Jurkat, Clone E6-1 (cell line): ENCODE measurements around the gene P2RY14.
"Not testable (repeated sequence)": the region's sequence is repeated elsewhere in the genome, so short reads cannot be mapped to it uniquely, and the experiment has no call there.

Experiments used
- DNase-seq: peaks from one replicate; pipeline ENCODE4 v3.0.0-alpha.2; 2011; ENCODE audit warnings: low read depth, low spot score
- H3K4me3 ChIP-seq: 2 replicates; pipeline ENCODE4 v1.5.1; 2011; ENCODE audit warnings: mild to moderate bottlenecking, low read length, control low read depth, moderate library complexity

P2RY14 gene

DNA sequence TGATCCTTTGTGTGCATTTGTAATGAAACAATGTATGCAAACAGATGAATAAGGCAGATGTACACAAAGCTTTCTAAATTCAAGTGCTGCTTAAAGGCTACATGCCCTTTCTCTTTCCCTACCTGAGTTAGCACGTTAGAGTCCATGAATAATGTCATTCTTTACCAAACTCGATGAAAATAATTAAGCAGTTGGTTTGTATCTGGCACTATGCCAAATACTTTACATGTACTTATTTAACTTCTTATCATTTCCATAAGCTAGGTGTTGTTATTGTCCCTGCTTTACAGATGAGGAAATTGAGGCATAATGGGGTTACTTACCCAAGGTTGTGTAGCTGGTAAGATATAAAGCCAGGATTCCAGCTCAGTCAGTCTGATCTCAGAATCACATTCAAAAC, 77.8 kb downstream of the P2RY14 start:
- no peak overlapping the region for H3K4me3 ChIP-seq
- no peak for DNase-seq

DNA sequence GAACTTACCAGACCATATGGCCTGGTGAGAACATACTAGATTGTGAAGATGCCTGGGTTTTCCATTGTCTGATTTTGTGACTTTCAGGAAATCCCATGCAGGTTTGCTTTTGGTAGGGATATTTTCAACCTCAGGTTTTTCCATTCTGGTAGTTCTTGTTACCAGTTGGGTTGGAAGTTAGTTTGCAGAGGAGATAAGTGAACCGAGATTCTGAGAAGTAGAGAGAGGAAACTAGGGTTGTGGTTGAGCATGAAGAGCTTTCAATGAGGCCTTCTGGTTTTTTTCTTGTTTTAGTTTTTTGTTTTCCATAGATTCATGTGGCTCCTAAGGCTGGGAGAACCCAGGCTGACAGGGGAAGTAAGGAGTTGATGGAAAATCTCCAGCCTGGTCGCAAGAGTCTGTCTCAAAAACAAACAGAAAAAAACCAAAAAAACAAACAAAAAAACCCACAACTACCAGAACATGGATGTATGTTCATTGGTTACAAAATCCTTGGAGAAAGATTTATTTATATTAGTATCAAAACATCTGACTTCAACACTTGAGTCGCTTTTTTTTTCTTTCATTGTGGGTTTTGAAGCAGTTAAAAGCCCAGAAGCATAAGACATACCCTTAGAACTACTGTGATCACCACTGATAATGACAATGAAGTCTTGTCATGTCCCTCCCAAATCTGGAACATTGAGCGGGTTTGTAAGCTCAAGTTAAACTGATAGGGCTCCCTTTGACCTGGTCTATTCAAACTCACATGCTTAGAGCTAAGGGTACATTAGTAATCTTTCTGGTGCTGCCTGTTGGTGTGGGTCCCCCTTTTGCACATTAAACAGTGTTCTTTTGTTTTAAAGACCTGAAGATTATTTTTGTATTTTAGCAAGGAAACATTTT, 78.5 kb downstream of the P2RY14 start:
- H3K4me3 ChIP-seq = no peak overlapping the region
- DNase-seq = no peak

DNA sequence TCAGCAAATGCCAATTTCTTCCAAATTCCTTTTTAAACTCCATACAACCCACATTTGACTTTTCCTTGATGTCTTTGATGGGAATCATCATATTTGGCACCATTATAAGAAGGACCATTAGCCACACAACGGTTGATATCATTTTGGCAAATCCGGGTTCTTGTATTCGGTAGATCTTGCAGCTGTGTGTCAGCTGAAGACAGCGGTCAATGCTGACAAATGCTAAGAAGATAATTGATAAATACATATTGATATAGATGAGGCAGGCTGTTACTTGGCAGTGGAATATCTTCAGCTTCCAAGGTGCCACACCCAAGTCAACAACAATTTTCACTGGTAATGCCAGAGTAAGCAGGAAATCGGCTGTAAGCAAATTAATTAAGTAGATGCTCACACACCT, 79.5 kb downstream of the P2RY14 start:
- DNase-seq = no peak
- no peak overlapping the region for H3K4me3 ChIP-seq

DNA sequence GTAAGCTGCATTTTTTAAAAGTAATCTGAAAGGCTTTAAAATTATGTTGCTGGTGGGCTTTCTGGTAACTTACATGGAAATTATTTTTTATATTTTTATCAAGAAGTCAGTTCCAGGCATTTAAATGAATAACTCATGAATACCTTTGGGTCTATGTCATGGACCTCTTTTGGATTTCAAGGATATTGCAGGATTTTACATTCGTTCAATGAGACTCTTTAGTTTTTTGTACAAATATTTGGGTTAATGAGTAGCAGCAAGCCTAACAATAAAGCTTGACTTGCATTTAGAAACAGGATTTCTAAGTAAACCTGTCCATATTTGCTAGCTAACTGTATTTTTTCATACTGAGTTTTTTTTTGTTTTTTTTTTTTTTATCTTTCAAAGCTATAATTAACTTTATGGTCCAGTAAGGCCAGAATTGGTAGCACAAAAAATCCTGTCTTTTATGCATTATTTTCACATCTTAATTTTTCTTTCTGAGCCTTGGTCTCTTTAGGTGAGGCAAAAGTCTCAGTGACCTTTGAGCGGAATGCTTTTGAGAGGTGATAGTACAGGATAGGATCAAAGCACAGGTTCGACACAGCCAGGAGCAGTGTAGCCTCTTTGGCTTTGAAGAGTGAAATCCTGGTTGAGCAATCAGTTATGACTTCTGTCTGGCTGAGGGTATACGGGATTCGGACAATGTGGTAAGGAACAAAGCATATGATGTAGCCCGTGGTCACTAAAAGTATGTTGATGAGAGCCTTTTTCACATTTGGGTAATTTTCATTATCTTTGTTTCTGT, 80.2 kb downstream of the P2RY14 start:
- no peak for DNase-seq

DNA sequence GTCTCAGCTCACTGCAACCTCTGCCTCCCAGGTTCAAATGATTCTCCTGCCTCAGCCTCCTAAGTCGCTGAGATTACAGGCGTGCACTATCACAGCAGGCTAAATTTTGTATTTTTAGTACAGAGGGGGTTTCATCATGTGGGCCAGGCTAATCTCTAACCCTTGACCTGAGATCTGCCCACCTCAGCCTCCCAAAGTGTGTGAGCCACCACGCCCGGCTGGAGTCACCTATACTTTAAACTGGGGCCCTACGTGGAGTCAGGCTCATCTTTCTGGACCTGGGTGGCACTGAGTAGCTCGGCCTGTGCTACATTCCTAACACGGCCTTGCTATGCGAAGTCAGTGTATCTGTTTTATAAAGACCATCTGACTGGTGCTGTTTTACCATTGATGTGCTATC, 81.1 kb downstream of the P2RY14 start:
- DNase-seq = no peak
- no peak overlapping the region for H3K4me3 ChIP-seq

More for the DNA sequence above, 80.2 kb downstream of the P2RY14 start:
- H3K4me3 ChIP-seq = no peak overlapping the region

DNA sequence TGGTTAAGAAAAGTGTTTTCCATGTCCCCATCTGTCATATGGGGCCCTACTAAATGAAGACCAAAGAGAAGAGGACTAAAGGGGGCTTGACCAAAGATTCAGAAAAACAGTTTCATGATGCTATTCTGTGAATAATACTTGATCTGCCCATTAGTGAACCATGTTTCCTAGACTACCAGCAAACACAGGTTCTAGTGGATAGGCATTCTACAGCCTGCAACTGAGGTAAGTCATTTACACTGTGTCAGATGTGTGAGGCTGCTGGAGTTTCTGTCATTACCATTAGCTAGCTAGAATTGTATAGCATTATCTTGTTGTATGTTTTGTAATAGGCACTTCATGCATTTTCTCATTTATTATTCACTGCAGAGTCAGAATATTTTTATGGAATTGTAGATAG, 81.9 kb downstream of the P2RY14 start:
- H3K4me3 ChIP-seq = no peak overlapping the region
- DNase-seq = no peak

DNA sequence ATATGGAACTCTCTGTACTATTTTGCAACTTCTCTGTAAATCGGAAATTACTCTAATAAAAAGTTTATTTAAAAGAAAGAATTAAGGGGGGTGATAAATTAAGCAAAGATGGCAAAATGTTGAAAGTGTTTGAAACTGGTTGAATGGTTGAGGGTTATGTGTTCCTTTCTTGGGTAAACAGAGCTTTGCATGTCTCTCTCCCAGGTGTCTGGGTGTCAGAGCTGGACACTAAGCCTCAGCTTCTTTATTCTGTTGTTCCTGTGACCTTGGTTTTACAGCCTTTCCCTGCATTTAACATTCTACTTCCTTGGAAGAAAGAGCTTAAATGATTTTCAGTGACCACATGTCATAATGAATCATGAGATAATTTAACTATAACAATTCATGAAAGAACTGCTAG, 82.5 kb downstream of the P2RY14 start:
- no peak overlapping the region for H3K4me3 ChIP-seq
- DNase-seq = no peak

DNA sequence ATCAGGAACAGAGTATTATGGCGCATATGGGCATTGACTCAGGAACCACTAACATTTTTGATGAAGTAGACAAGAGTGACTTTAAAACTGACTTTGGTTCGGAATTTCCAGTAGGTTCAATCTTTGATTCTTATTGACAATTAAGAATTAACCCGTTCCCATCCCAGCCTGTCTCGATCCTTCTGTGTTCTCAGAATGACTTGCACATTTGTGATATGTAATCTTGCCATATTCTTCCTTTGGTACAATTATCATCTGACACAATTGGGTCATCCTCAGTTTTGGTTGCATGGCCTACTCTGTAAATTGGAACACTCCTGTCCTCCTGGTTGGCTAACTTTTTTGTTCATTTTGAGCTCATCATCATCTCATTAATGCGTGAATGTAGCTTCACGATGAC, 85.8 kb downstream of the P2RY14 start:
- no peak overlapping the region for H3K4me3 ChIP-seq
- DNase-seq = no peak

DNA sequence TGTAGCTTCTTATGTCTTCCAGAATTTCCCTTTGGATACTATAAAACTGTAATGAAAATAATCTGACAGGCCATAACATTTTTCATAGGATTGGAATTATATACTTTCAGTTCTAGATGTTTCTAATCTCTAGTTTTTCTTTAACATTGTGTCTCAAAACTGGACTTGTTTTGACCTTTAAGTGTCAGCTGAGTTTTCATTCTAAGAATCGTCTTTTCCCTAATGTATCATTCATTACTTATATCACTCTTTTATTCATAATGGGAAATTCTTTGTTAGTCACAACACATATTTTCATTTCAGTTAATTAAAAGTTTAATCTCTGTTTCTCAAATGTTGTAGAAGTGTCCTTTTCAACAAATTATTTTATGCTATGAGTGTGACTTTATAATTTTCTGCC, 87.2 kb downstream of the P2RY14 start:
- no peak overlapping the region for H3K4me3 ChIP-seq
- DNase-seq = no peak

DNA sequence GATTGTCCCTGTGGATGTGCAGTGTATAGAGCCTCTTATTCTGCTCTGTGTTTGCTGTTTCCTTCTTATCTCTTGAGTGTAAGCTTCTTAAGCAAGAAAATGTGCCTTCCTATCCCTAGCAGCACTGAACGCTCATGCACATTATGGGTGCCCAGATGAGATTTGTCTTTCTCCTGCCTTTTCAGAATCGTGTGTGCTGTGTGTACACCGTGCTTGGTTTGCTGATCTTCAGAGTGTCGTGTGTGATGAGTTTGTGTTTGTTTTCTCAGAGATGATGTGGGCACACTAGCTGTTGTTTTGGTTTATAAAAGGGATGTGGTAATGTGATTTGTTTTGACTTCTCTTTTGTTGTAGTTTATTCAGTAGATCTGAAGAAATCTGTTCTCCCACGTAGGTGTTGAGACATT, 95.1 kb downstream of the P2RY14 start:
- H3K4me3 ChIP-seq = no peak overlapping the region
- no peak for DNase-seq

DNA sequence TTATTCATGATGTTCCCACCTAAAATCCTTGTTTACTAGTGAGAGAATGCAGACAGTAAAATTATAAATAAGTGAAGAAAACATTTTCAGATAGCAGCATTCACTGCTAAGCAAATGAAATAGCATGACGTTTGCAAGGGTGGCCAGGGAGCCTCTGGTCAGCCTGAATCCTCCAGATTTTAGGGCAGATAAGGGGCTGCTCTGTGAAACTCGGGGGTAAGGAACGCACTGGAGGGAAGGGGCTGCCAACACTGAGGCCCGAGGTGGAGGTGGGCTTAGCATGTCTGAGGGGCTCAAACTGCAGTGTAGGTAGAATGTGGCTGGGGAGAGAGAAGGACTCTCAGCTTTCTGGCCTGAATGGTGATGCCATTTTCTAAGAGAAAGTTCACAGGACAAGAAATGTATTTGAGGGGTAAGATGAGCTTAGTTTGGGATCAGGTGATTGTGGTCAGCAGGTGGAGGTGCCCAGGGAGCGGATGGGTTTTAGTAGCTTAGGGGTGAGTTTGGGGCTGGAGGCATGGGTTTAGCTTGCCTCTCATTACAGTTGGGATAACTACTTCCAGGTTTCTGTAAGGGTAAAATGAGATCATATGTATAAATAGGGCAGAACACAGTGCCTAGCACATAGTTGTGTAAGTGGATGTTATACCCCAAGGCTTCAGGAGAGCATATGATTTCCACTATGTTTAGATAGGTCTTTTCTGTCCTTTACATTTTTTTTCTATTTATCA, 95.8 kb downstream of the P2RY14 start:
- H3K4me3 ChIP-seq = no peak overlapping the region
- DNase-seq = no peak

DNA sequence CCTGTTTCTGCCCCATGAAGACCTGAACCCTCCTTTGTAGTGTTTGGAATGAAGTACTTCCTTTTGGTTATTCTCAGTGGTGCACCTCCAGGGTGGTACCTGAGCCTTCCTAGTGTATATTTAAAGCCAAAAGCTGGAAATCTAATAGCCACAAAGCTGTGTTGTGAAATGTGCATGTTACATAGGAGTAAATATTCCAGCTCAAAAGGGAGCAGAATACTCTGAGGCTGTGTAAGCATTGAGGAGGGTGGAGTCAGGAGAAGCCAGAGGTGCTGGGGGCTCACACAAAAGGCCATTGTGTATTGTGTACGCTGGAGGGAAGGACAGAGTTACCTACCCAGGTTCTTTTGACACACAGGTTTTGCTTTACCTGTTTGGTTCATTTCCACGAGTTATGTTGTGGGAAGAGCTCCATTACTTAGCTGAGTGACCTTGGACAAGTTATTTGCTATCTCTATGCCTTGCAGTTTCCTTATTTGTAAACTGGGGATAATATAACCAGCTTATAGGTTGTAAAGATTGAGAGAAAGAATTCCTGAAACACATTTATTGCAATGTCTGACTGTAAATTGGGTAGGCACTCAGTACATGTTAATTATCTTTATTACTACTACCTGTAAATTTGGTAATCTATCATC, 100.0 kb downstream of the P2RY14 start:
- no peak for DNase-seq

DNA sequence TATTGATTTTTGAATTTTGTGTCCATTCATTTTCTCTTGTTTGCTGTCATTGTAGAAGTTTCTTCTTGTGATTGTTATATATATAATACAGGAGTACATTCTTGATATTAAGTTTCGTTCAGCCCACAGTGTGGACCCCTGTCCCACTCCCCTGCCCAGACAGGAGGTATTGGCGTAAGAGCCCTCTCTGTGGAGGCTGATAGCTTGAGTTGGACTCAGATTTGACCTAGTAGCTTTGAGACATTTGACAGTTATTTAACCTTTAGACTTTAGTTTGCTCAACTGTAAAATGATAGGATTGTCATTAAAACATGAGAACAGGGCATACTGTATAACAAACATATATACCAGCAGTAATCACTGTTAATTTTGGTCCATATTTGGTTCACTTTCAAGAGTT, 102.4 kb downstream of the P2RY14 start:
- no peak for DNase-seq
- H3K4me3 ChIP-seq = no peak overlapping the region

More for the DNA sequence above, 100.0 kb downstream of the P2RY14 start:
- H3K4me3 ChIP-seq = no peak overlapping the region

DNA sequence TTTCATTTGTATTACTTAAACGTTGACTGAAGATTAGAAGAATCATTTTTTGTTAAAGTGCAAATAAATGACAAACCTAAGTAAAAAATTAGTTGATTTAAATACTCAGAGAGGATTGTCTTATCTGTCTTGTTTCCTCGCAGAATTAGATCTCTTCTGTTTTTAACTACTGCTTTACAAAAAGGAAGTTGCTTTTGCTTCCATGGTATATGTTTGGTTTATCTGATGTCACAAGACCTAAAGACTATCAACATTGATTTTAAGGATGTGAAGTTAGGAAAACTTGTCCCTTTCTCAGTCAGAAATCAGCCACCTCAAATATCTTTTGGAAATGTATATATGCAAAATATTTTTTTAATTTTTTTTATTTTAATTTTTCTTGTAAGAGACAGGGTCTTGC, 104.0 kb downstream of the P2RY14 start:
- H3K4me3 ChIP-seq = no peak overlapping the region
- no peak for DNase-seq

DNA sequence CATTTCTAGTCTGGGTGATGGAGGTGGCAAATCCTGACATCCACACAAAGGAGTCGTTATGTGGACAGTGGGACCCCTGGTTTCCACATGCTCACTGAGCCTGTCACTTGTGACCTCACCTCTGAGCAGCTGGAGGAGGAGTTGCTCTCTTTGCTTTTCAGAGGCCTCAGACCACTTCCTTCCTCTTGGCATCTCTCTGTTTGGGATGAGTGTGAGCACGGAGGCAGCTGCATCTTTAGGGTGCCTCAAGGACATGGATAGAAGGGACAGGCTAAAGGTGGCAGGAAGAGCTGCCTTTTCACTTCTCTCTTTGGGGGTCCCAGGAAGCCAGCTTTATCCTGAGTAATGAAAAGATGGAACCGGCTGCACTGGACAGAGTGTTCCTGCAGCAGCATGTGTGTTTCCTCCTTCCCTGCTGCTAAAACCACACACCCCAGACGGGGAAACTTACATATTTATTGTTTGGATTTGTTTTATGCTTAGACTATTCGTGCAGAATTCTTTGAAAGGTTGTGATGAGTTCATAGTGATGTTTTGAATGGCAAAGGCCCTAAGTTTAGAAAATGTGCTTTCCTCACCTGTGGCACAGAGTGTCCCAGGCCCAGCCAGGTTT, 107.1 kb downstream of the P2RY14 start:
- H3K4me3 ChIP-seq = no peak overlapping the region
- DNase-seq = peak; percentile 79

DNA sequence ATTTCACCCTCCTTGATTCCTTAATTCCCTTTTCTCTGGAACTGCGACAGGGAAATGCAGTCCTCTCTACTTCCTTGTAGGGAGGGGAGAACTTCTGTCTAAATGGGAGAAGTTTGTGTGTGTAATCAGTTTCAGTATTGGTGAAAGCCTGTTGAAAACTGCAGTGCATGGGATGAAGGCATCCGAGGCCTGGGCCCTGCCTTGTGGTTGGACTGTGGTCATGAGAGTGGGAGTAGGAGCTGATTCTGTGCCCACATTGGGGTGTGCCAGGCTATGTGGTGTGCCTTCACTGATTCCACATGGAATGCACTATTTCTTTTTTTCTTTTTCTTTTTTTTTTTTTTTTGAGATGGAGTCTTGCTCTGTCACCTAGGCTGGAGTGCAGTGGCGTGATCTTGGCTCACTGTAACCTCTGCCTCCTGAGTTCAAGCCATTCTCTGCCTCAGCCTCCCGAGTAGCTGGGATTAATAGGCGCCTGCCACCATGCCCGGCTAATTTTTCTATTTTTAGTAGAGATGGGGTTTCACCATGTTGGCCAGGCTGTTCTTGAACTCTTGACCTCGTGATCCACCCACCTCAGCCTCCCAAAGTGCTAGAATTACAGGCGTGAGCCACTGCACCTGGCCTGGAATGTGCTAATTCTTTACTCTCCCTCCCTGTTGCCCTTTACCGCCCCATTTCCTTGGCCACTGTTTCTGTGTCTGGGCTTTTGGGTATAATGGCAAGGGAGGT, 108.2 kb downstream of the P2RY14 start:
- H3K4me3 ChIP-seq = not testable (repeated sequence)
- DNase-seq = peak; percentile 51

DNA sequence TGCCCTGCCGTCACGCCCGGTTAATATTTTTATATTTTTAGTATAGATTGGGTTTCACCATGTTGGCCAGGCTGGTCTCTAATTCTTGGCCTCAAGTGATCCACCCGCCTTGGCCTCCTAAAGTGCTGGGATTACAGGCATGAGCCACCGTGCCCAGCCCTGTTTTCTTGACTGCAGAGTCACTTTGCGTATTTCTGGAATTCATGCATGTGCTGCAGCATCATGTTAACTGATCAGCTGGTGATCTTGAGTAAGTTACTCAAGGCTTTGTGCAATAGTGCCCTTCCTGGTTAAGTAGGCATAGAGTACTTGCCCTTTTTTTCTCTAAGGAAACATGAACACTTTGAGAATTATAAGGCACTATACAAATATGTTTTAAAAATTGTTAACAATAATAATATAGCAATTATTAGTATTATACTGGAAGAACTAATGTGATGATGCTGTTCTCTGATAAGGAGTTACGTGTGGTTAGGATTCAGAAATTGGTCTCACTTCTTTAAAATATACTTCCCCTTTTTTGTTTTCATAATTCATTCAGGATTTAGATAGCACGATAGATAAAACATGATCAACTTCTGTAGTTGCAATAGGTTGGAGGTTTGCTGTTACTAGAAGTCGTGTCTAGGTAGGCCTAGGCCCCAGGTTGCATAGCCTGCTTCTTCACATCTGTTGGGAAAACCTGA, 108.9 kb downstream of the P2RY14 start:
- DNase-seq = no peak
- no peak overlapping the region for H3K4me3 ChIP-seq
